ENCODE results near the gene CAMK2G. TPM values are rescaled to one million over a fixed set of nuclear protein-coding genes. Genes with fewer than 3 reads are reported as not detected.
A peak's percentile ranks its signal among the peaks of the same experiment; 100 is the strongest.
"Not testable (repeated sequence)": the region's sequence is repeated elsewhere in the genome, so short reads cannot be mapped to it uniquely, and the experiment has no call there.

The CAMK2G gene
- total RNA-seq, 1 experiment from 2014 or later: 16.0 TPM

GRCh38 chr10:73905256-73906020 lies 31.1 kb upstream of the CAMK2G start:
- no peak for DNase-seq (ENCODE audit: low read depth)

GRCh38 chr10:73902351-73902750 lies 28.0 kb upstream of the CAMK2G start:
- DNase-seq (ENCODE audit: low read depth): no peak

GRCh38 chr10:73901261-73901660 lies 26.9 kb upstream of the CAMK2G start:
- no peak for DNase-seq (ENCODE audit: low read depth)

- DNase-seq (ENCODE audit: low read depth): no peak
Observed at GRCh38 chr10:73900064-73900463, 25.7 kb upstream of the CAMK2G start.

GRCh38 chr10:73899423-73899822 lies 25.1 kb upstream of the CAMK2G start:
- peak; percentile 95 for DNase-seq (ENCODE audit: low read depth)

- DNase-seq (ENCODE audit: low read depth): peak; percentile 58
Observed at GRCh38 chr10:73898730-73899410, 24.5 kb upstream of the CAMK2G start.

- DNase-seq (ENCODE audit: low read depth): no peak
Observed at GRCh38 chr10:73897693-73898092, 23.3 kb upstream of the CAMK2G start.

- not testable (repeated sequence) for DNase-seq (ENCODE audit: low read depth)
Observed at GRCh38 chr10:73895381-73895780, 21.0 kb upstream of the CAMK2G start.

GRCh38 chr10:73894245-73894971 lies 20.1 kb upstream of the CAMK2G start:
- peak; percentile 99 for DNase-seq (ENCODE audit: low read depth)

GRCh38 chr10:73893426-73893825 lies 19.1 kb upstream of the CAMK2G start:
- peak; percentile 94 for DNase-seq (ENCODE audit: low read depth)

GRCh38 chr10:73892310-73893030 lies 18.1 kb upstream of the CAMK2G start:
- DNase-seq (ENCODE audit: low read depth): peak; percentile 77

GRCh38 chr10:73891540-73891939 lies 17.2 kb upstream of the CAMK2G start:
- DNase-seq (ENCODE audit: low read depth): no peak

GRCh38 chr10:73890830-73891229 lies 16.5 kb upstream of the CAMK2G start:
- DNase-seq (ENCODE audit: low read depth): not testable (repeated sequence)

GRCh38 chr10:73890261-73890660 lies 15.9 kb upstream of the CAMK2G start:
- no peak for DNase-seq (ENCODE audit: low read depth)

- DNase-seq (ENCODE audit: low read depth): peak; percentile 69
Observed at GRCh38 chr10:73889416-73889815, 15.1 kb upstream of the CAMK2G start.

- peak; percentile 95 for DNase-seq (ENCODE audit: low read depth)
Observed at GRCh38 chr10:73889014-73889413, 14.7 kb upstream of the CAMK2G start.

- DNase-seq (ENCODE audit: low read depth): peak; percentile 26
Observed at GRCh38 chr10:73888514-73888913, 14.2 kb upstream of the CAMK2G start.

GRCh38 chr10:73887294-73888039 lies 13.1 kb upstream of the CAMK2G start:
- DNase-seq (ENCODE audit: low read depth): peak; percentile 95

GRCh38 chr10:73886661-73887293 lies 12.4 kb upstream of the CAMK2G start:
- peak; percentile 31 for DNase-seq (ENCODE audit: low read depth)

GRCh38 chr10:73886085-73886529 lies 11.8 kb upstream of the CAMK2G start:
- DNase-seq (ENCODE audit: low read depth): peak; percentile 78

GRCh38 chr10:73884017-73884416 lies 9.7 kb upstream of the CAMK2G start:
- DNase-seq (ENCODE audit: low read depth): no peak

Data from RPMI7951 (cell line).